GM19467 (cell line): ENCODE data around the gene UBE2G1.

Experiments used
- ATAC-seq: cut with Tn5 transposase; IDR thresholded peaks from one replicate; pipeline ENCODE4 v1.9.1; 2021; ENCODE audit warnings: mild to moderate bottlenecking, moderate library complexity; ENCODE audit not compliant: unreplicated experiment

Gene UBE2G1

GRCh38 chr17:4340914-4341615 lies 25.4 kb downstream of the UBE2G1 start:
- no peak for ATAC-seq

GRCh38 chr17:4334776-4335584 lies 31.5 kb downstream of the UBE2G1 start:
- ATAC-seq = no peak

GRCh38 chr17:4334332-4334731 lies 32.1 kb downstream of the UBE2G1 start:
- no peak for ATAC-seq

GRCh38 chr17:4333041-4333440 lies 33.4 kb downstream of the UBE2G1 start:
- no peak for ATAC-seq

GRCh38 chr17:4332296-4332970 lies 34.0 kb downstream of the UBE2G1 start:
- no peak for ATAC-seq

GRCh38 chr17:4331614-4332013 lies 34.9 kb downstream of the UBE2G1 start:
- no peak for ATAC-seq

GRCh38 chr17:4329838-4330237 lies 36.6 kb downstream of the UBE2G1 start:
- ATAC-seq = no peak

GRCh38 chr17:4327606-4328005 lies 38.9 kb downstream of the UBE2G1 start:
- no peak for ATAC-seq

GRCh38 chr17:4326608-4327007 lies 39.9 kb downstream of the UBE2G1 start:
- ATAC-seq = no peak

GRCh38 chr17:4326112-4326511 lies 40.4 kb downstream of the UBE2G1 start:
- no peak for ATAC-seq

GRCh38 chr17:4324463-4324862 lies 42.0 kb downstream of the UBE2G1 start:
- ATAC-seq = no peak

GRCh38 chr17:4319221-4319620 lies 47.3 kb downstream of the UBE2G1 start:
- no peak for ATAC-seq

- no peak for ATAC-seq
Observed at GRCh38 chr17:4318596-4318995, 47.9 kb downstream of the UBE2G1 start.

GRCh38 chr17:4318186-4318585 lies 48.3 kb downstream of the UBE2G1 start:
- no peak for ATAC-seq

- no peak for ATAC-seq
Observed at GRCh38 chr17:4317610-4318009, 48.9 kb downstream of the UBE2G1 start.

- ATAC-seq = no peak
Observed at GRCh38 chr17:4316648-4317047, 49.8 kb downstream of the UBE2G1 start.

GRCh38 chr17:4314618-4315017 lies 51.9 kb downstream of the UBE2G1 start:
- no peak for ATAC-seq

- ATAC-seq = no peak
Observed at GRCh38 chr17:4314179-4314578, 52.3 kb downstream of the UBE2G1 start.

- ATAC-seq = no peak
Observed at GRCh38 chr17:4313221-4314114, 53.0 kb downstream of the UBE2G1 start.

- no peak for ATAC-seq
Observed at GRCh38 chr17:4310354-4311060, 56.0 kb downstream of the UBE2G1 start.
